ENCODE data around the gene LRRC51. TPM values are rescaled to one million over a fixed set of nuclear protein-coding genes. Genes with fewer than 3 reads are reported as not detected.
A peak's percentile ranks its signal among the peaks of the same experiment; 100 is the strongest.

LRRC51 gene
- total and polyA plus RNA-seq, 2 of the 4 experiments (the other 2 are of a cell fraction), result 5.3 to 5.6 TPM

GRCh38 chr11:72102946-72103753 is 22.5 kb downstream of the LRRC51 start, which contains the start of gene LAMTOR1 (continued):
- TF ChIP-seq CTCF (conservative IDR thresholded peaks at IDR 0.05; ENCODE audit: low read depth, low read length), result peak; percentile 48
- TF ChIP-seq RFX5 (IDR thresholded peaks at IDR 0.05; ENCODE audit: low read depth, low read length), result no peak
- TF ChIP-seq MAZ (IDR thresholded peaks at IDR 0.05; ENCODE audit: borderline replicate concordance, low read depth, low read length), result peak; percentile 90
